Esophagus squamous epithelium (tissue), 4 donors: ENCODE results near the gene OVCH2.

Experiments used
- POLR2A ChIP-seq, 4 donors: fragments of 450-650 bp; IDR thresholded peaks; one replicate each; pipeline ENCODE4 v1.6.1; 2017; ENCODE audit warnings: antibody characterized with exemption in 4 of 4, mild to moderate bottlenecking in 4 of 4, moderate library complexity in 3 of 4
- TF ChIP-seq, protein P1 (sequence below), 6 experiments: fragments of 450-650 bp in 4 of 6; fragments of 200-600 bp in 2 of 6; sonication (generic) in 2 of 6; IDR thresholded peaks; one replicate each; pipeline ENCODE4 v1.5.1; 2016 to 2019; ENCODE audit warnings: antibody characterized with exemption in 6 of 6, mild to moderate bottlenecking in 4 of 6, moderate library complexity in 4 of 6

DNA sequence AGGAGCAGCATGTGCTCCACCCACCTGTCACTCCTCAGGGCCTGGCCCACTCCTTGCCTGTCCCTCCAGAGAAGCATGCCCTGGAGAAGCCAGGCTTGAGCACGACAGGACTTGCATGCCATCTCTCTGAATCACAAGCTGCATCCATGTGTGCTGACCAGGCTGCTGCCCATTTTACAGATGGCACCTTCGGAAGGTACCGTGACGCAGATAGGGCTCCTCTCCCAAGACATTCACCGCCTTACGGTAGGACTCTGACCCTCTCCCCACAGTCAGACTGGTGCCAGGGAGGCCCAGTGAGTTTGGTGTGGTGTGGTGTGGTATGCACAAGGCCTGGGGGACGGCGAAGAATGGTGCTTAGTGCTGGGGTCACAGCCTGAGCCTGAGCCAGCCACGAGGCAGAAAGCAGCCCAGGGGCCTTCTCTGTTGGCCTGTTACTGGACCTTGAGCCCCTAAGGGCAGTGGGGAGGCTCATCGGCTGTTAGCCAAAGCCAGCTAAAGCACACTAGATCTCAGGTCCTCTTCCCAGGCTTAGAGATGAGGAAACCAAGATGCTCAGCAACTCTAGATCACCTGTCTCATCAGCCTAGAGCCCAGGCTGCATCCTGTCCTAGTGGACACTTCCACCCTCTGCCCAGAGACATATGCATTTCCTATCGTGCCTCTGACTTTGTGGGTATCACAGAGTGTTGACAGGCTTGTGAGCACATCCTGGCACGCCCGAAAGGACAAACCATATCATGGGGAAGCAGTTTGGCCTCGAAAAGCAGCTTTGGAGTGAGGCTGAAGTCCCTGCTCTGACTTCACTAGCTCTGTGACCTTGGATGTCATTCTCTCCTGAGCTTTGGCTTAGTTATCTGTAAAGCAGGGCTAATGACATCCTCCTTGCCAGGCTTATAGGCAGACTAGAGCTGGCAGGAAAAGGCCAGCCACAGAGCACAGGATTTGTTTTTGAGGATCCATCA lies 50.7 kb downstream of the OVCH2 start:
- TF ChIP-seq, protein P1, sequence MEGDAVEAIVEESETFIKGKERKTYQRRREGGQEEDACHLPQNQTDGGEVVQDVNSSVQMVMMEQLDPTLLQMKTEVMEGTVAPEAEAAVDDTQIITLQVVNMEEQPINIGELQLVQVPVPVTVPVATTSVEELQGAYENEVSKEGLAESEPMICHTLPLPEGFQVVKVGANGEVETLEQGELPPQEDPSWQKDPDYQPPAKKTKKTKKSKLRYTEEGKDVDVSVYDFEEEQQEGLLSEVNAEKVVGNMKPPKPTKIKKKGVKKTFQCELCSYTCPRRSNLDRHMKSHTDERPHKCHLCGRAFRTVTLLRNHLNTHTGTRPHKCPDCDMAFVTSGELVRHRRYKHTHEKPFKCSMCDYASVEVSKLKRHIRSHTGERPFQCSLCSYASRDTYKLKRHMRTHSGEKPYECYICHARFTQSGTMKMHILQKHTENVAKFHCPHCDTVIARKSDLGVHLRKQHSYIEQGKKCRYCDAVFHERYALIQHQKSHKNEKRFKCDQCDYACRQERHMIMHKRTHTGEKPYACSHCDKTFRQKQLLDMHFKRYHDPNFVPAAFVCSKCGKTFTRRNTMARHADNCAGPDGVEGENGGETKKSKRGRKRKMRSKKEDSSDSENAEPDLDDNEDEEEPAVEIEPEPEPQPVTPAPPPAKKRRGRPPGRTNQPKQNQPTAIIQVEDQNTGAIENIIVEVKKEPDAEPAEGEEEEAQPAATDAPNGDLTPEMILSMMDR (IDR thresholded peaks at IDR 0.05), result no peak
- no peak for TF ChIP-seq POLR2A (IDR thresholded peaks at IDR 0.05)
